ENCODE results near the gene ANKRD11.
A peak's percentile ranks its signal among the peaks of the same experiment; 100 is the strongest.
"Not testable (repeated sequence)": the region's sequence is repeated elsewhere in the genome, so short reads cannot be mapped to it uniquely, and the experiment has no call there.

The ANKRD11 gene

GRCh38 chr16:89476811-89477261 lies 13.5 kb downstream of the ANKRD11 start:
- DNase-seq = peak; percentile 29

- DNase-seq = no peak
These were observed 14.0 kb downstream of the ANKRD11 start for GRCh38 chr16:89476379-89476778.

GRCh38 chr16:89475144-89475543 lies 15.2 kb downstream of the ANKRD11 start:
- DNase-seq = no peak

- DNase-seq = peak; percentile 77
These were observed 16.5 kb downstream of the ANKRD11 start for GRCh38 chr16:89473791-89474414.

GRCh38 chr16:89473136-89473712 lies 17.1 kb downstream of the ANKRD11 start:
- no peak for DNase-seq

- DNase-seq = no peak
These were observed 17.7 kb downstream of the ANKRD11 start for GRCh38 chr16:89472711-89473075.

- no peak for DNase-seq
These were observed 23.0 kb downstream of the ANKRD11 start for GRCh38 chr16:89467382-89467781.

- no peak for DNase-seq
These were observed 23.4 kb downstream of the ANKRD11 start for GRCh38 chr16:89466920-89467319.

GRCh38 chr16:89463312-89463711 lies 27.0 kb downstream of the ANKRD11 start:
- not testable (repeated sequence) for DNase-seq

GRCh38 chr16:89462639-89463038 lies 27.7 kb downstream of the ANKRD11 start:
- not testable (repeated sequence) for DNase-seq

GRCh38 chr16:89461890-89462289 lies 28.5 kb downstream of the ANKRD11 start:
- DNase-seq = not testable (repeated sequence)

- no peak for DNase-seq
These were observed 29.8 kb downstream of the ANKRD11 start for GRCh38 chr16:89460556-89460955.

GRCh38 chr16:89458967-89459366 lies 31.4 kb downstream of the ANKRD11 start:
- DNase-seq = no peak

- no peak for DNase-seq
These were observed 31.8 kb downstream of the ANKRD11 start for GRCh38 chr16:89458551-89458950.

- no peak for DNase-seq
These were observed 33.9 kb downstream of the ANKRD11 start for GRCh38 chr16:89456419-89456959.

- no peak for DNase-seq
These were observed 34.7 kb downstream of the ANKRD11 start for GRCh38 chr16:89455692-89456091.

GRCh38 chr16:89455178-89455577 lies 35.2 kb downstream of the ANKRD11 start:
- DNase-seq = no peak

- DNase-seq = not testable (repeated sequence)
These were observed 35.8 kb downstream of the ANKRD11 start for GRCh38 chr16:89454378-89455125.

- DNase-seq = peak; percentile 61
These were observed 36.6 kb downstream of the ANKRD11 start for GRCh38 chr16:89453501-89454321.

- DNase-seq = no peak
These were observed 37.4 kb downstream of the ANKRD11 start for GRCh38 chr16:89452925-89453324.

GRCh38 chr16:89452241-89452640 lies 38.1 kb downstream of the ANKRD11 start:
- no peak for DNase-seq

GRCh38 chr16:89450537-89450936 lies 39.8 kb downstream of the ANKRD11 start:
- DNase-seq = no peak
